ENCODE data around the gene ANXA5.
"Not testable (repeated sequence)": the region's sequence is repeated elsewhere in the genome, so short reads cannot be mapped to it uniquely, and the experiment has no call there.

The ANXA5 gene

GRCh38 chr4:121676345-121677075 is 20.3 kb downstream of the ANXA5 start:
- no peak for DNase-seq

DNA sequence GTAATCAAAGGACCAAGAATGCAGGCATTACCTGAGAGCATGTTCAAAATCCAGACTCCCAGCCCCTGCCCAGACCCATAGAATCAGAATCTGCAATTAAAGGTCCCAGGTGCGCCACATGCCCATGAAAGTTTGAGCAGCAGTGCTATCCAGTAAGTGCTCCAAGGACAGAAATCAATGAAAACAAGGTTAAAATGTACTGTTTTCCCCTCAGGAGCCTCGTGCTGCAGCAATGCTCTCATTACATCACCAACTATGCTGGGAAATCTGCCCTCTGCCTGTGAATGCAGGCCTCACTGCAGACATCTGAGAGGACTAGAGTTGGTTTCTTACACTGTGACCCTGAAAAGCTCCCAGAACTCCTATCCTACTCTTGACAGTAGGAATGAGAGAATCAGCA is 21.1 kb downstream of the ANXA5 start:
- no peak for DNase-seq

- DNase-seq: no peak
Observed at GRCh38 chr4:121674696-121675095, 22.1 kb downstream of the ANXA5 start.

DNA sequence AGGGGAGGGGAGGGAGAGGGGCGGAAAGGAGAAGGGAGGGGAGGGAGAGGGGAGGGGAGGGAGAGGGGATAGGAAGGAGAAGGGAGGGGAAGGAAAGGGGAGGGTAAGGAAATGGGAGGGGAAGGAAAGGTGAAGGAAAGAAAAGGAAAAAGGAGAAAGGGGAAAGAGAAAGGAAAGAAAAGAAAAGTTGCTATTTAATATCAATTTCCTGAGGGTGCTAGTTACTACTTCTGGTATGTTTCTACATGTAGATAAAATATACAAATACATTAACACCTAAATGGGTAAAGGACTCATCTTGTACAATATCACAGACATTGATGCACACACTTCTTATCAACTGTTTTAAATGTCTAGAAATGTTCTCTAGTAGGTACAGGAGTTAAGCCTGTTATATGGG is 22.6 kb downstream of the ANXA5 start:
- no peak for DNase-seq

DNA sequence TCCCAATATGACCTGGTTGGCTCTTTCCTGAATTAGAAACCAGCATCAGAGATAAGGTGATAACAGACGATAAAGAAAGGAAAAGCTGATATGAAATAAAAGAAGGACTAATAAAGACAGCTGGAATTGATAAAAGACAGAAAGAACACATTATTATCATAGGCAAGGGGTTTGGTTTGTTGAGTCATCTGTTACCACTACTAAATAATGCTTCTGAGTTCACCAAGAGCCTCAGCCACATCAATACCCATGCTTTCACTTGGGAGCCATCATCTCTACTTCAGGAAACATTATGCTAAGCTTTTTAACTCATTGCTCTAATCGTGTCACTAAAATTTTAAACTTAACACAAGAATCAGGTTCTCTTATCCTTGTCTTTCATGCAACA is 27.6 kb downstream of the ANXA5 start:
- no peak for DNase-seq

DNA sequence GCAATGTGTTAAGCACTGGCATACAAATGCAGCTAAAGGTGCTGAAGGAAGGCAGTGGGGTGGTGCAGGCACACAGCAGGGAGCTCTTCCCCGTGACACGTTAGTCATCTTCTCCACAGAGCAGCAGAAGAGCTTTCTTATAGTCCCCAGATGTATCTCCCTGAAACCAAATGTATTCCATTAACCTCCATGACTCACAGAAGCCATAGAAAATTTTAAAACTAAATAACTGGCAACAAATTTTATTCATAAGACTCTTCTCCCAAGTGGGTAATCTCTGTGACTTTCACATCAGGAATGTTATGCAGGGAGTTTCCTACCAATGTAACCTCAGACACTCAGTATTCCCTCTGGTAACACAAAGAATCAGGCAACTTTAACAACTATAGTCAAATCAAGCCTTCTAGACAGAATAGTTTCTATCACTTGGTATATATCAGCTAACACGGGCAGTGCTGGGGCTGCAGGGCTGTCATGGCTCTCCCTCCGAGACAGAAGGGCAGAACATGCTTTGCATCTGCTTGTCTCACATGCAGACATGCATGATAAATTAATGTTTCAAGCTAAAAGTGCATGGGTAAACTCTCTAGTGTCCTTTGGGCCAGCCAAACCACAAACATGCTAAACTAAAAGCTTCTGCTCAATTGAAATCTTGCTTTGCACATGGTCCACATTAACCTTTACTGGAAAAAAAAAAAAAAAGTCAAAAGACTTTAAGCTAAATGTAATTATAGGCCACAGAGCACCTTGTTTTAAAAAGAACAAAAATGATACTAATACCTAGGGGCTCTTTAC is 28.2 kb downstream of the ANXA5 start:
- peak; percentile 90 for DNase-seq

GRCh38 chr4:121666091-121666679 is 30.6 kb downstream of the ANXA5 start:
- DNase-seq: no peak

DNA sequence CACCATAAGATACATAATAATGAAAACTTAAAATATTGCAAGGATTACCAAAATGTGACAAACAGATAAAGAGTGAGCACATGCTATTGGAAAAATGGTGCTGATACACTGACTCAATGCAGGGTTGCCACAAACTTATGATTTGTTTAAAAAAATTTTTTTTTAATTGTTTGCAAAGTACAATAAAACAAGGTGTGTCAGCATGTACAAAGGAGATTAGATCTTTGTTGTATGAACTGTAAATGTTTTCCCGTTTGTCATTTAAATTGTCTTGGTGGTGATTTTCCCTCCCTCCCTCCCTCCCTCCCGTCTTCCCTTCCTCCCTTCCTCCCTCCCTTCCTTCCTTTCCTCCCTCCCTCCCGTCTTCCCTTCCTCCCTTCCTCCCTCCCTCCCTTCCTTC is 31.4 kb downstream of the ANXA5 start:
- DNase-seq: no peak

DNA sequence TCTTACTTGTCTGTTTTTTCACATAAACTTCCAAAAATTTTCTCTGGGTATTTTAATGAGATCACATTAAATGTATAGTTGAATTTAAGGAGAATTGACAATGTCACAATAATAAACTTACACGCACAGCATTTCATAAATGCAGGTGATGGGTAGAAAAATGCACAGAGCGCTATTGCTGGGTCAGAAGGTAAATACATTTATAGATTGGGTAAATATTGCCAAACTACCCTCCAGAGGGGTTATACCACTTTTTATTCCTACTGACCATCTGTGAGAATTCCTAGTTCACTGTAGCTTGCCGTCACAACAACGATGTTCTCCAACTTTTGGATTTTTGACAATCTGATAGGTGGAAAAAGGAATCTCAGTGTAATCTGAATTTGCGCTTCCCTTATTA is 34.6 kb downstream of the ANXA5 start:
- no peak for DNase-seq

DNA sequence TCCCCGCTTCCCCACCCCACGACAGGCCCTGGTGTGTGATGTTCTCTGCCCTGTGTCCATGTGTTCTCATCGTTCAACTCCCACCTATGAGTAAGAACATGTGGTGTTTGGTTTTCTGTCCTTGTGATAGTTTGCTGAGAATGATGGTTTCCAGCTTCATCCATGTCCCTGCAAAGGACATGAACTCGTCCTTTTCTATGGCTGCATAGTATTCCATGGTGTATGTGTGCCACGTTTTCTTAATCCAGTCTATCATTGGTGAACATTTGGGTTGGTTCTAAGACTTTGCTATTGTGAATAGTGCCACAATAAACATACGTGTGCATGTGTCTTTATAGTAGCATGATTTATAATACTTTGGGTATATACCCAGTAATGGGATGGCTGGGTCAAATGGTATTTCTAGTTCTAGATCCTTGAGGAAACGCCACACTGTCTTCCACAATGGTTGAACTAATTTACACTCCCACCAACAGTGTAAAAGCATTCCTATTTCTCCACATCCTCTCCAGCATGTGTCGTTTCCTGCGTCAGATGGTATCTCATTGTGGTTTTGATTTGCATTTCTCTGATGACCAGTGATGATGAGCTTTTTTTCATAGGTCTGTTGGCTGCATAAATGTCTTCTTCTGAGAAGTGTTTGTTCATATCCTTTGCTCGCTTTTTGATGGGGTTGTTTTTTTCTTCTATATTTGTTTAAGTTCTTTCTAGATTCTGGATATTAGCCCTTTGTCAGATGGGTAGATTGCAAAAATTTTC is 36.4 kb downstream of the ANXA5 start:
- not testable (repeated sequence) for DNase-seq

DNA sequence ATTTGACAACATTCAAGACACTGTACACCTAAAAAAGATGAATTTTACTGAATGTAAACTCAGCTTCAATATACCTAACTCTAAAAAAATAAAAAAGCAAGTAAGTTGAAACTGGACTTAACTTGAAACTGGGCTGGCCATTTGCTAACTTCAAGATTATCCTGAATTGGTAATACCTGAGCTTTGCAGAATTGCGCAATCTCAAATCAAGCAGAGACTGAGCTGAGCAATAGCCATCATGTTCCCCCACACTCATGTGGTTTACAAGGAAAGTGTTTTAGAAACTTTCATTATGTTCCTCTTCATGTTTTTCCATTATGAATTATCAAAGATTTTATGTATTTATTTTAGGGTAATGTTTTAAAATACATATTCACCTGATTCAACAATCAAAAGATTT is 38.7 kb downstream of the ANXA5 start:
- DNase-seq: no peak

DNA sequence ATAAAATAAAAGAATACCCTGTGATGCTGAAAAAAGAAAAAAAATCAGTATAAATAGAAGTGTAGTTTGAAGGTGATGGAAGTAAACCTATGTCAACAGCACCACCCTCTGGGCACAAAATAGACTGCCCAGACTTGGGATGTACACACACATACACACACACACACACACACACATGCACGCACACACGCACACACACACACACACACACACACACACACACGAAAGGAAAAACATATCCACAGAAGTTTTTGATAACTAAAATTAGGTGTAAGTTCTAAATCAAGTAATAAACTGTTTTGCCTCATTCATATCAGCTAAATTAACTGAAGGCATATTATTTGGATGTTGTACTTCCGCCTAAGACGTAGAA is 40.5 kb downstream of the ANXA5 start:
- no peak for DNase-seq

GRCh38 chr4:121655320-121656268 is 41.2 kb downstream of the ANXA5 start:
- no peak for DNase-seq

DNA sequence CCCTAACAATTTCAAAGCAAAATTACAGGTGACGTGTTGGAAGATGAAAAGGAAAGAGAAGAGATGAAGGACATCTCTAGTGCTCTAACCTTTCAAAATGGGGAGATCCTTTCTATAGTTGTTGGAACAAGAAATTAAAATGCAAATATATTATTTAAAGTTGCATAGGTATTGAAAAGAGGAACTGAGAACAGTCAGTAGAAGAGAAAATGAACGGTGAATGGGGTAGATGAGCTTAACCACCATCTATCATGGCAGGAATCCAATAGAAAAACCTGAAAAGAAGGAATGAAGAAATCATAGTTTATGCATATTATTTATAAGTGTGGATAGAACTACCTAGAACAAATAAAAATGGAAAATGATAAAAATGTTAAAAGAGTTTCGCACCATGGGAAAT is 42.0 kb downstream of the ANXA5 start:
- DNase-seq: no peak

GRCh38 chr4:121653986-121654385 is 42.8 kb downstream of the ANXA5 start:
- no peak for DNase-seq

DNA sequence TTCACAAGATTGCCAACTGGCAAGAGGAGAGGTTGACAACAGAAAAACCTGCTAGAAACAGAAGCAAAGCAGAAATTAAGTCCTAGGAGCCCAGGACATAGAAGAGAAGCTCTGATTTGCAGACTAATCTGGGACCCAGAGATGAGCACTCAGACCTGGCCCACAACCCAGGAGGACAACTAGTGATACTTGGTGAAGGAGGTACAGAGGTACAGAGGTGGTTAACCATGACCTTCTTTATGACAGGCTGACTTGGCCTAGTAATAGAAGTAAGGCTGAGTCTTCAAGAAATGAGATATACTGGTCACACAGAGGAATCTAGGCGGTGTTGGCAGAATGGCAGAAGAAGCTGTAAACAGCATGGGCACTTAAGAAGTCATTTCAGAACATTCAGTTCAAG is 43.6 kb downstream of the ANXA5 start:
- no peak for DNase-seq

- no peak for DNase-seq
Observed at GRCh38 chr4:121651597-121651996, 45.2 kb downstream of the ANXA5 start.

DNA sequence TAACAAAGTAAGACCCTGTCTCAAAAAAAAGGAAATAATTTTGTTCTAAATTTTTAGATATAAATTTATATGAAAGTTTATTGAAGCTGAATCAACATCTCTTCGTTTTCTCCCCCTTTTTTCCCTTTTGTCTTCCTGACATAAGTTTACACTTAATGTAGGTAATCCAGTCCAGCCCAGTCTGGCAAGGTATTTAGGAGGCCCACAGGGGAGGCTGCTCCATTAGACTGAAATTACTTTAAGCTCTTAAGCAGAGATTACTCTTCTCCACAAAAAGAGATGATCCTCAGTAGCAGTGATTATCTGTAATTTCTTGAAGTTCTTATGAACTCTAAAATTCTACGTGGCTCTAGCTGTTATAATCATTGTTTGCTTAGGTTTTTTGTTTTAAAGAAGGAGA is 46.0 kb downstream of the ANXA5 start:
- DNase-seq: no peak

DNA sequence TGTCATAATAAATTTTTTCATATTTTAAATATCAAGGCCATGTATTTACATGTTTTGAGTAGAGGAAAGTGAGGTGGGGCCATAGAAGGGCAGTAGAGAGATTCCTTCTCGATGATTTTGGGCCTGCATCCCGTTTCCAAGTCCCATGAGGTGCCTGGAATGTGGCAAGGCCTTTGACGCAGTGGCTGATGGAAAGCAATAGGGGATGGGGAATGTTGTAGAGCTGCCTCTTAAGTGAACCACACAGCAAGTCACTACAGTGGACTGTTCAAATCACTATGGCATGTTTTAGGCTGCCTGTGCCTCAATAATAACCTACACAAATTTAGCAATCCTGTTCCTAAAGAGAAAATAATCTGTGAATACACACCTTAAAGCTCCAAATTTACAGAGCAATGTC is 48.3 kb downstream of the ANXA5 start:
- DNase-seq: no peak

DNA sequence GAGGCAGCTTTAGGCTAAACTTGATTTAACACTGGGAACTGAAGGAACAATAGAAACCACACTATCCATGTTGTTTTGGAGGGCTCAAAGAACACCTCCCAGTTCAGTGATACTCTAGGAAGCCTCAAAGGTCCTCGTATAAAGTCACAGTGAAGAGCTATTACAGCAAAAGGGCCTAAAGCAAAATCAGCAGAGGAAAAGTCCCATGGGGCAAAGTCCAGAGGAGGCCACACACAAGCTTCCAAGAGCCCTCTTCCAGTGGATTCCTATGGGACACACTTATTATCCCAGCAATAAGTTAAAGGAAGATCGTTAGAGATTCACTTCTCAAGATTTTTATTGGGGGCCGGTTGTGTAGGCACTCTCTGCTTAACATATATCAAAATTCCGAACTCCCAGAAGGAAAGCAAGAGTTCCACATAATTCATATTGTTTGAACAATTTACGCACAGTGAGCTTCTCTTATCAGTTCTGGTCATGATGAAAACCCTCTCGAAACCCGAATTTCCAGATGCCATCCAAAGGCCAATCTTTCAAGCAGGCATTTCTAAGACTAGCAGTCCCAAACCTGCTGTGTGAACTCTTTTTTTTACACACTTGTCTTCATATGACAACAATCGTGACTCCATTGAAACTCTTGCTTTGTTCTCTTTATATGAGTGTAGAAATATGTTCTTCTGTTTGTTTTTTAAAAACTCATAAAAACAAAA is 53.7 kb downstream of the ANXA5 start:
- DNase-seq: no peak

- DNase-seq: no peak
Observed at GRCh38 chr4:121642292-121642691, 54.5 kb downstream of the ANXA5 start.

DNA sequence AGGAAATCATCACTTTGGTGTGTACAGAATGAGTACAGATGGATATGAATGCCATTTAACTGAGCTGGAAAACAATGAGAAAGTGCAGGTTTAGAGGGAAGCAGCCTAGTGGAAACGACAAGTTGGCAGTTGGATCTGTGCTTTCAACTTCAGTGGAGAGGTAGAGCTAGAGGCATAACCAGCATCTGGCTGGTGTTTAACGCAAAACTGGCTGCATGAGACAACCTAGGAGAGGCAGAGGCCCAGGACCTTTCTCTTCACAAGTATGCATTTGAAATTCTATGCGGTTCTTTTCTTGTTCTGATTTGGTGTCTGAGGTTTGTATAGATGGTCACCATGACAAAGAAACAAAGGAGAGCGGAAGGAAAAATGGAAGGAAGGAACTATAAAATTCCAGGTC is 63.1 kb downstream of the ANXA5 start:
- DNase-seq: no peak
